Aorta (tissue), 5 donors: ENCODE results near the gene CBX2. TPM values are rescaled to one million over a fixed set of nuclear protein-coding genes. Genes with fewer than 3 reads are reported as not detected.

Experiments
- ATAC-seq: fragments of 200-7000 bp; cut with Tn5 transposase; one replicate; pipeline ENCODE4 v1.9.1; 2022; ENCODE audit warnings: moderate library complexity; ENCODE audit not compliant: low FRiP score
- DNase-seq, 2 donors: peaks; one replicate each; pipeline ENCODE4 v3.0.0-alpha.2; 2020
- H3K27ac ChIP-seq, 2 donors: one replicate each; pipeline ENCODE4 v1.5.1; 2013; ENCODE audit warnings: low read length in 2 of 2, mild to moderate bottlenecking in 2 of 2, moderate library complexity in 2 of 2, control low read depth in 1 of 2, inconsistent platforms in 1 of 2, low read depth in 1 of 2
- H3K27me3 ChIP-seq, 2 donors: one replicate each; pipeline ENCODE4 v1.6.1; 2013; ENCODE audit warnings: control low read depth in 1 of 2, low read length in 1 of 2, mild to moderate bottlenecking in 1 of 2, moderate library complexity in 1 of 2; ENCODE audit not compliant: insufficient read depth in 2 of 2, control insufficient read depth in 1 of 2
- H3K36me3 ChIP-seq, 2 donors: one replicate each; pipeline ENCODE4 v1.6.1; 2013; ENCODE audit warnings: control low read depth in 1 of 2, low read length in 1 of 2, mild to moderate bottlenecking in 1 of 2; ENCODE audit not compliant: insufficient read depth in 2 of 2, control insufficient read depth in 1 of 2
- H3K4me1 ChIP-seq, 2 donors: one replicate each; pipeline ENCODE4 v1.6.1; 2013; ENCODE audit warnings: low read length in 2 of 2, control low read depth in 1 of 2, mild to moderate bottlenecking in 1 of 2, moderate library complexity in 1 of 2; ENCODE audit not compliant: insufficient read depth in 2 of 2, control insufficient read depth in 1 of 2
- H3K4me3 ChIP-seq, 2 donors: one replicate each; pipeline ENCODE4 v1.5.1; 2013; ENCODE audit warnings: low read length in 2 of 2, control low read depth in 1 of 2, mild to moderate bottlenecking in 1 of 2
- H3K9me3 ChIP-seq: one replicate; pipeline ENCODE4 v1.6.1; 2013; ENCODE audit warnings: mild to moderate bottlenecking, low read length; ENCODE audit not compliant: control insufficient read depth
- WGBS, 2 donors: extraction: QIAGEN DNeasy Blood & Tissue Kit; methylation state at CpG; one replicate each; pipeline ENCODE4 v1.1.7; 2013; 5-methylcytosine and 5-hydroxymethylcytosine counted together
- intact Hi-C, 2 donors: fragments of 100-400 bp; cut with DNase I; formaldehyde crosslinking; loops; one replicate each; pipeline versions ENCODE4 v1.14.2 to v1.15.0; 2022
- polyA plus RNA-seq, 2 donors: library from polyadenylated mRNA; stranded (reverse); fragments of 200-250 nt; gene quantifications; one replicate each; pipeline ENCODE4 v1.2.3, GENCODE V29; 2013
- total RNA-seq, 2 donors: library from RNA; stranded (reverse); fragmentation: NEBNext Ultra II Directional; extraction: Animal tissue kit (Norgen Biotek cat#: 25700); gene quantifications; one replicate each; pipeline ENCODE4 v1.2.1, GENCODE V29; 2021
- donor health status: healthy with polysubstance abuse.
- donor health status: Bipolar disorder and iron deficiency.
- donor health status: DM: no; HTN: no; CAD: no.
- donor health status: DM: no; HTN: no; CAD: no.
- donor health status: DM: yes; HTN: yes; CAD: no.

The CBX2 gene
- total and polyA plus RNA-seq, 4 donors: 1.2 to 4.5 TPM; not detected in 2

DNA sequence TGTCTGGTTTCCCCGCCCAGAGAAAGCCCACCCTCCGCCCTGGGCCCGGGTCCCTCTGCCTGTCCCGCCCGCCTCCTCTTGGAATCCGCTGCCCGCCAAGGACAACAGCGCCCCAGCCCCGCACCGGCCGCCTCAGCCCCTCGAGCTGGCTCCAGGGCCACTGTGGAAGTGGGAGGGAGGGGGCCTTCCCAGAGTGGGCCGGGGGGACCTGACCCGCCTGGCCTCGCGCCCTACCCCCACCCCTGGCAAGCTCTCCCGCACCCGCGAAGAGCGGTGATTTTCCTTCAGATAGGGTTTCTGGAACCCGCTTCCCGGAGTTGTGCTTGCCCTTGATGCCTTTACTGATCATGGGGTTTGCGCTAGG, 21.2 kb downstream of the CBX2 start:
- no peaks in the 10 kb centered on the region for H3K36me3 ChIP-seq
- DNase-seq (no peak), ATAC-seq (no peak)
- 5% methylated on average over 22 to 23 of the region's 23 CpGs for WGBS, 2 donors
- H3K4me3 ChIP-seq: no peak overlapping the region
- intact Hi-C loops: loop anchor here in 1 of 2 donors (5.0 kb wide), 1 partner anchor 38 kb away; the partner anchor contains the start of gene CBX4
- H3K27ac ChIP-seq: no peak overlapping the region
- no peaks in the 10 kb centered on the region for H3K9me3 ChIP-seq
- no peaks in the 10 kb centered on the region for H3K4me1 ChIP-seq
- H3K27me3 ChIP-seq: no peaks in the 10 kb centered on the region

GRCh38 chr17:79799538-79800324, 21.8 kb downstream of the CBX2 start:
- DNase-seq (no peak), ATAC-seq (no peak)
- no peaks in the 10 kb centered on the region for H3K27me3 ChIP-seq
- 6 to 10% methylated on average over 31 of the region's 31 CpGs for WGBS, 2 donors
- H3K9me3 ChIP-seq: no peaks in the 10 kb centered on the region
- H3K4me3 ChIP-seq: no peak overlapping the region
- intact Hi-C loops: loop anchor here in 1 of 2 donors (5.0 kb wide), 1 partner anchor 38 kb away; the partner anchor contains the start of gene CBX4
- no peaks in the 10 kb centered on the region for H3K4me1 ChIP-seq
- no peaks in the 10 kb centered on the region for H3K36me3 ChIP-seq
- H3K27ac ChIP-seq: no peak overlapping the region

DNA sequence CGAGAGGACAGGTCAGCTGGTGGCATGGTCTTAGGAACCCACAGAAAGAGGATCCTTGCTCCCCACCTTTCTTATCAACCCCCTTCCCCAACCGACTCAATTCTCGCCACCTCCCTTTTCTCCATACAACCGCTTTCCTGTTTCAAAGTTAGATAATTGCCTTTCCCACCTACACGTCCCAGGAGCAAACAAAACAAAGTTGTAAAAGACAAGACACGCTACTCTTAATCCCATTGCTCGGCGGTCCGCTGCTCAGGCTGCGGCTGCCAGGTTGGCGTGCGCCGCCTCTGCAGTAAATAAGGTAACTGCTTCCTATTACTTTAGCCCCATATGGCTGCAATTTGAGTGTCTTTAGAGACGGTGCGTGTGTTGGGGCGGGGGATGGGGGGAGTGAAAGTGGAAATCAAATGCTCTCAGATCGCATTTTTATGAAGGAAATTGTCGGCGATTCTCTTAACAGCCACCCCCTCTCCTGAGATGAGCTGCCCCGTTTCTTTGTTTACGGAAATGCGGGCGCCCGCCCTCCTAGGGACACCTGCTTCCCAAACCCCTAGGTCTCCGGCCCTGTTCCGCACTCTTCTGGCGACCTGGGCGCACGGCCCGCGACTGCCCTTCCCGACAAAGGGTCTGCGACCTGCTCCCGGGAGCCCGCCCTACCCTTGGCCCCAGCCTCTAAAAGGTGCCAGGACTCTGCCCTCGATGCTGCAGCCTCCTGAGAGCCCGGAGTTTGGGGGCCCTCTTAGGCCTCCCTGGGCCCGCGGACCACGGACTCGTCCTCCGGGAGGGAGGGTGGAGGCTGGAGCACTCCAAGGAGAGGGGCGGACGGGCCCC, 22.6 kb downstream of the CBX2 start:
- intact Hi-C loops: no loop called here
- Histone ChIP-seq H3K27me3 (no peaks in the 10 kb centered on the region), H3K27ac (no peak overlapping the region), H3K4me1 (no peaks in the 10 kb centered on the region), H3K4me3 (no peak overlapping the region), H3K36me3 (no peaks in the 10 kb centered on the region), H3K9me3 (no peaks in the 10 kb centered on the region)
- ATAC-seq (no peak), DNase-seq (no peak)
- WGBS, 2 donors: 2% methylated on average over 44 of the region's 44 CpGs

- no peaks in the 10 kb centered on the region for H3K9me3 ChIP-seq
- no peaks in the 10 kb centered on the region for H3K36me3 ChIP-seq
- ATAC-seq (no peak), DNase-seq (no peak)
- WGBS, 2 donors: 6 to 7% methylated on average over 51 to 52 of the region's 52 CpGs
- H3K27me3 ChIP-seq: no peaks in the 10 kb centered on the region
- no peaks in the 10 kb centered on the region for H3K4me1 ChIP-seq
- H3K4me3 ChIP-seq: no peak overlapping the region
- intact Hi-C loops: no loop called here
- H3K27ac ChIP-seq: no peak overlapping the region
These were observed 23.4 kb downstream of the CBX2 start for GRCh38 chr17:79801156-79802038.

- no peak overlapping the region for H3K27ac ChIP-seq
- H3K9me3 ChIP-seq: no peaks in the 10 kb centered on the region
- DNase-seq: no peak
- no peak overlapping the region for H3K4me3 ChIP-seq
- ATAC-seq: no peak
- intact Hi-C loops: no loop called here
- H3K4me1 ChIP-seq: no peaks in the 10 kb centered on the region
- no peaks in the 10 kb centered on the region for H3K36me3 ChIP-seq
- H3K27me3 ChIP-seq: no peaks in the 10 kb centered on the region
- 10 to 12% methylated on average over 11 of the region's 11 CpGs for WGBS, 2 donors
These were observed 24.2 kb downstream of the CBX2 start for GRCh38 chr17:79802039-79802735.

DNA sequence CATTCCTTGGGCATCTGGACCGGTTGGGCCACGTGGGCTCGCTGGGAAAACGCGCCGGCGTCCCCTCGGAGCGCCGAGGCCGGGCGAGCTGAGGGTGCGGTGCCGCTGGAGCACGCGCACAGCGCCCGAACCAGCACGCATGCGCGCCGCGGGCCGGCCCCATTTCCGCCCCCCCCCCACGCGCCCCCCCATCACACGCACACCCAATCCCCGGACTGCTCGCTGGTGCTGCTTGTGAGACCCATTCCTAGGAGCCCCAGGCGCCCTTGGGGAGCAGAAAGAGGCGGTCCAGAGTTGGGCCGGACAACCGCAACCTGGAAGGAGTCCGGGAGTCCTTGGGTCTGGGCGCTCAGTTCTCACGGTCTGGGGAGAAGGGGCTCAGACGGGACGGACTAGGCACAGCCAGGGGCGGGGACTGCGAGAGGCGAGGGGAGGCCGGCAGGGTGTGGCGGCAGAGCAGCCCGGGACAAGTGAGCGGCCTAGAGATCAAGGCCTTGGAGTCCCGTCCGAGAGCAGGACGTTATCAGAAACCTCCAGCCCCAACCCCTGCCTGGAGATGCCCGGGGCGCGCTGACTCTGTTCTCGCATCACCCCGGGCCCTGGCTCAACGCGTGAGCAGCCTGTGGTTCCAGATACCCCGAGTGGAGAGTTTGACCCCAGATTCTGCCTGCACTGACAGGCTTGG, 24.9 kb downstream of the CBX2 start:
- H3K27ac ChIP-seq: no peak overlapping the region
- H3K27me3 ChIP-seq: no peaks in the 10 kb centered on the region
- no peaks in the 10 kb centered on the region for H3K9me3 ChIP-seq
- intact Hi-C loops: no loop called here
- 6 to 7% methylated on average over 44 to 57 of the region's 57 CpGs for WGBS, 2 donors
- no peak overlapping the region for H3K4me3 ChIP-seq
- ATAC-seq: no peak
- no peaks in the 10 kb centered on the region for H3K4me1 ChIP-seq
- no peaks in the 10 kb centered on the region for H3K36me3 ChIP-seq
- DNase-seq: no peak

DNA sequence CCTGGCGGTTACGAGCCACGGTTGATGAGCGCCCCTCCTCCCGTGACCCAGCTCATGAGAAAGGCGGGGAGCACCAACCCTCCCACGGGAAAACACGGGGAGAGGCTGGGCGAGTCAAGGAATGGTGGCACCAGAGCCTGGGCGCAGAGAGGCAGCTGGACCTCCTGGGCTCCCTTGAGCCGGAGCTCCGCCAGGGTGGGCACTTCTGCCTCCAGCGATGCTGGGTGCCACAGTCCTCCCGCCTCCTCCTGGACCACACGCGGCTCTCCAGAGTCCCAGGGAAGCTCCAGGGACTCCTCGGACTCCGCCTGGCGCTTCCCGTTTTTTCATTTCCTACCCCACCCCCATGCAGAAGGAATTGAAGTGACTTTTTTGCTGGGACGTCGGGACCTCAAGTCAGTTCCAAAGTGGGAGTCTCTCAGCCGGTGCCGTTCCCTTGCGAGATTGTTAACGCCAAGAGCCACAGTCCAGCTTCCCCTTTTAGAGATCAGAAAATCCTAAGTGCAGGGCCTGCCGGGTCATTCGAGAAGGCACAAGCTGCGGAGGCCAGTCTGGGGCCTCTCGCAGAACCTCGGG, 25.6 kb downstream of the CBX2 start:
- DNase-seq: no peak
- Histone ChIP-seq H3K27me3 (no peaks in the 10 kb centered on the region), H3K4me3 (no peak overlapping the region), H3K36me3 (no peaks in the 10 kb centered on the region), H3K27ac (no peak overlapping the region), H3K9me3 (no peaks in the 10 kb centered on the region), H3K4me1 (no peaks in the 10 kb centered on the region)
- intact Hi-C loops: no loop called here
- no peak for ATAC-seq
- 11% methylated on average over 29 to 31 of the region's 31 CpGs for WGBS, 2 donors
